ENCODE results near the gene NEU2. TPM values are rescaled to one million over a fixed set of nuclear protein-coding genes. Genes with fewer than 3 reads are reported as not detected.

NEU2 gene
- total and polyA plus RNA-seq, 2 of the 13 experiments (the other 11 are each of a cell fraction or from before 2014, with no cell fraction given), result not detected

DNA sequence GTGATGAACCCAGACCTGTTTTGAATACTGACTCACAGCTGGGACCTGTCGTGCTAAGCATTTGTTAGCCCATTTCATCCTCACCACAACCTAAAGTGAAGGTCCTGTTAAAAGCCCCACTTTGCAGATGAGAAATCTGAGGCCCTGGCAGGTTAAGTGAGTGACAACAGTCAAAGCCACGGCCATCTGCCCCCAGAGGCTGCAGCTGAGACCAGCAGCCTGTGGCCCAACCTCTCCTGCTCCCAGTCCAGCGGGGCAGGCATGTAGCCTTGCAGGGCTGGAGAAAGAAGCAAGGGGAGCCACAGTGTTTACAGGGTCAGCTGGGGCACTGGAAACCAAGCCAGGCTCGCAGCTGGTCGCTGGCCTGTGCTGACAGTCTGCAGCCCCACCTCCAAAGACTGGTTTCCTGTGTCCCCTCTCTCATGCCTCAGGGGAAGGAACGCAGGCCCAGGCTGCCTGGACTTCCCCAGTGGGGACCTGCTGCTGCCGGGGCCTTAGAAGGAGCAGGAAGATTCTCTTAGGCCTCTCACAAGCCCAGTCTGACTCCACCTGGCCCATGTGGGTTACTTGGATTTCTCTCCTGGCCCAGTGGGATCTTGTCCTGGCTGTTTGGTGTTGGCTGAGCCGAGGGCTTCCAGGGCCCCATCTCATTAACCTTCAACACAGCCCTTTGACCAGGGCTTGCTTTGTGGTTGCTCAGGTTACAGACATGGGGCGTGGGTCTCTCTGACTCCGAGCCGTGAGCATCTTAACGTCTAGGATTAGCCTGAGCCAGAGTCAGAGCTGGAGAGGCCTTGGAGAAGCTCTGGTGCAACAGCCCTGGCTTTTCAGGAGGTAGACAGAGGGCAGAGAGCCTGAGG, 29.3 kb downstream of the NEU2 start (continued):
- no peak for TF ChIP-seq PCBP2 (optimal IDR thresholded peaks at IDR 0.05; ENCODE audit: low read depth, low read length, poor library complexity, severe bottlenecking)
- TF ChIP-seq TRIM22 (IDR thresholded peaks at IDR 0.05), result no peak
- no peak for TF ChIP-seq XBP1 (CRISPR knock-in tag; IDR thresholded peaks at IDR 0.05)
- TF ChIP-seq KDM6A (CRISPR knock-in tag; IDR thresholded peaks at IDR 0.05; ENCODE audit: low read depth), result peak; percentile 55; the same call in 1 of the 2 replicates
- TF ChIP-seq ZNF703 (CRISPR knock-in tag; IDR thresholded peaks at IDR 0.05; ENCODE audit: borderline replicate concordance), result no peak
- no peak for TF ChIP-seq CENPX (CRISPR knock-in tag; IDR thresholded peaks at IDR 0.05)
- TF ChIP-seq, protein P1, sequence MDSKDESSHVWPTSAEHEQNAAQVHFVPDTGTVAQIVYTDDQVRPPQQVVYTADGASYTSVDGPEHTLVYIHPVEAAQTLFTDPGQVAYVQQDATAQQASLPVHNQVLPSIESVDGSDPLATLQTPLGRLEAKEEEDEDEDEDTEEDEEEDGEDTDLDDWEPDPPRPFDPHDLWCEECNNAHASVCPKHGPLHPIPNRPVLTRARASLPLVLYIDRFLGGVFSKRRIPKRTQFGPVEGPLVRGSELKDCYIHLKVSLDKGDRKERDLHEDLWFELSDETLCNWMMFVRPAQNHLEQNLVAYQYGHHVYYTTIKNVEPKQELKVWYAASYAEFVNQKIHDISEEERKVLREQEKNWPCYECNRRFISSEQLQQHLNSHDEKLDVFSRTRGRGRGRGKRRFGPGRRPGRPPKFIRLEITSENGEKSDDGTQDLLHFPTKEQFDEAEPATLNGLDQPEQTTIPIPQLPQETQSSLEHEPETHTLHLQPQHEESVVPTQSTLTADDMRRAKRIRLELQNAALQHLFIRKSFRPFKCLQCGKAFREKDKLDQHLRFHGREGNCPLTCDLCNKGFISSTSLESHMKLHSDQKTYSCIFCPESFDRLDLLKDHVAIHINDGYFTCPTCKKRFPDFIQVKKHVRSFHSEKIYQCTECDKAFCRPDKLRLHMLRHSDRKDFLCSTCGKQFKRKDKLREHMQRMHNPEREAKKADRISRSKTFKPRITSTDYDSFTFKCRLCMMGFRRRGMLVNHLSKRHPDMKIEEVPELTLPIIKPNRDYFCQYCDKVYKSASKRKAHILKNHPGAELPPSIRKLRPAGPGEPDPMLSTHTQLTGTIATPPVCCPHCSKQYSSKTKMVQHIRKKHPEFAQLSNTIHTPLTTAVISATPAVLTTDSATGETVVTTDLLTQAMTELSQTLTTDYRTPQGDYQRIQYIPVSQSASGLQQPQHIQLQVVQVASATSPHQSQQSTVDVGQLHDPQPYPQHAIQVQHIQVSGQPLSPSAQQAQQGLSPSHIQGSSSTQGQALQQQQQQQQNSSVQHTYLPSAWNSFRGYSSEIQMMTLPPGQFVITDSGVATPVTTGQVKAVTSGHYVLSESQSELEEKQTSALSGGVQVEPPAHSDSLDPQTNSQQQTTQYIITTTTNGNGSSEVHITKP (CRISPR knock-in tag; IDR thresholded peaks at IDR 0.05; ENCODE audit: low read depth), result 0 out of 2 replicates have a peak, but pooled peaks have one; percentile 69
- TF ChIP-seq MIER2 (CRISPR knock-in tag; IDR thresholded peaks at IDR 0.05), result no peak
- TF ChIP-seq FUBP1 (CRISPR knock-in tag; IDR thresholded peaks at IDR 0.05; ENCODE audit: borderline replicate concordance), result 0 out of 2 replicates have a peak, but pooled peaks have one; percentile 8
- TF ChIP-seq ZNF558 (CRISPR knock-in tag; IDR thresholded peaks at IDR 0.05; ENCODE audit: borderline replicate concordance), result no peak; the same call in 1 of the 2 replicates
- TF ChIP-seq, protein P2, sequence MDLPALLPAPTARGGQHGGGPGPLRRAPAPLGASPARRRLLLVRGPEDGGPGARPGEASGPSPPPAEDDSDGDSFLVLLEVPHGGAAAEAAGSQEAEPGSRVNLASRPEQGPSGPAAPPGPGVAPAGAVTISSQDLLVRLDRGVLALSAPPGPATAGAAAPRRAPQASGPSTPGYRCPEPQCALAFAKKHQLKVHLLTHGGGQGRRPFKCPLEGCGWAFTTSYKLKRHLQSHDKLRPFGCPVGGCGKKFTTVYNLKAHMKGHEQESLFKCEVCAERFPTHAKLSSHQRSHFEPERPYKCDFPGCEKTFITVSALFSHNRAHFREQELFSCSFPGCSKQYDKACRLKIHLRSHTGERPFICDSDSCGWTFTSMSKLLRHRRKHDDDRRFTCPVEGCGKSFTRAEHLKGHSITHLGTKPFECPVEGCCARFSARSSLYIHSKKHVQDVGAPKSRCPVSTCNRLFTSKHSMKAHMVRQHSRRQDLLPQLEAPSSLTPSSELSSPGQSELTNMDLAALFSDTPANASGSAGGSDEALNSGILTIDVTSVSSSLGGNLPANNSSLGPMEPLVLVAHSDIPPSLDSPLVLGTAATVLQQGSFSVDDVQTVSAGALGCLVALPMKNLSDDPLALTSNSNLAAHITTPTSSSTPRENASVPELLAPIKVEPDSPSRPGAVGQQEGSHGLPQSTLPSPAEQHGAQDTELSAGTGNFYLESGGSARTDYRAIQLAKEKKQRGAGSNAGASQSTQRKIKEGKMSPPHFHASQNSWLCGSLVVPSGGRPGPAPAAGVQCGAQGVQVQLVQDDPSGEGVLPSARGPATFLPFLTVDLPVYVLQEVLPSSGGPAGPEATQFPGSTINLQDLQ (CRISPR knock-in tag; IDR thresholded peaks at IDR 0.05), result no peak
- TF ChIP-seq, protein P3, sequence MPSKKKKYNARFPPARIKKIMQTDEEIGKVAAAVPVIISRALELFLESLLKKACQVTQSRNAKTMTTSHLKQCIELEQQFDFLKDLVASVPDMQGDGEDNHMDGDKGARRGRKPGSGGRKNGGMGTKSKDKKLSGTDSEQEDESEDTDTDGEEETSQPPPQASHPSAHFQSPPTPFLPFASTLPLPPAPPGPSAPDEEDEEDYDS (CRISPR knock-in tag; IDR thresholded peaks at IDR 0.05), result peak; percentile 77
- no peak for TF ChIP-seq GPN1 (CRISPR knock-in tag; IDR thresholded peaks at IDR 0.05; ENCODE audit: borderline replicate concordance)
- TF ChIP-seq ZMYM3 (CRISPR knock-in tag; IDR thresholded peaks at IDR 0.05), result peak; percentile 99
- TF ChIP-seq ZKSCAN8 (CRISPR knock-in tag; IDR thresholded peaks at IDR 0.05; ENCODE audit: borderline replicate concordance), result peak; percentile 75; the same call in 1 of the 2 replicates
- no peak; the same call in 1 of the 2 replicates for TF ChIP-seq KDM5A (IDR thresholded peaks at IDR 0.05; ENCODE audit: borderline replicate concordance, low read length)

Data from HepG2 (cell line).